HG02571 (cell line): ENCODE data around the gene PYROXD2.

Source experiments
- ATAC-seq: cut with Tn5 transposase; IDR thresholded peaks from one replicate; pipeline ENCODE4 v1.9.1; 2021; ENCODE audit warnings: mild to moderate bottlenecking, moderate library complexity; ENCODE audit not compliant: unreplicated experiment

The PYROXD2 gene

GRCh38 chr10:98414932-98415730, at the start of gene PYROXD2:
TSS of gene PYROXD2 (minus strand) at chr10:98415182. CDS start at chr10:98415135, 47 bp downstream.
- ATAC-seq = no peak

GRCh38 chr10:98463976-98464754, 49.2 kb upstream of the PYROXD2 start:
- ATAC-seq = no peak

GRCh38 chr10:98463016-98463415, 48.0 kb upstream of the PYROXD2 start:
- no peak for ATAC-seq

DNA sequence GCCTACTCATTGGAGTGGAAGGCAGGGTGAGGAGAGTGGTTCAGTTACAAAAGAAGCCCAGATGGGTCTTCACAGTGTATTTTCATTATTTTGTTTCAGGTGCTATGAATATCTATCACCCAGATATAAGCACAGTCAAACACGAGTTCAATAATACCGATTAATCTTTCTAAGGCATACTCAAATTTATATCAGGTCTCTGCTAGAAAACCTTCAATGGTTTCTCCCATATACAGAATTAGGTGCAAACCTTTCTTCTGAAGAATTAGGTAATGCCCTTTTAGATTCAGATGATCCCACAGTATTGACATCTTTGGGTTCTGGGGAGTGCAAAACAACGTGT, 46.5 kb upstream of the PYROXD2 start:
- ATAC-seq = no peak

DNA sequence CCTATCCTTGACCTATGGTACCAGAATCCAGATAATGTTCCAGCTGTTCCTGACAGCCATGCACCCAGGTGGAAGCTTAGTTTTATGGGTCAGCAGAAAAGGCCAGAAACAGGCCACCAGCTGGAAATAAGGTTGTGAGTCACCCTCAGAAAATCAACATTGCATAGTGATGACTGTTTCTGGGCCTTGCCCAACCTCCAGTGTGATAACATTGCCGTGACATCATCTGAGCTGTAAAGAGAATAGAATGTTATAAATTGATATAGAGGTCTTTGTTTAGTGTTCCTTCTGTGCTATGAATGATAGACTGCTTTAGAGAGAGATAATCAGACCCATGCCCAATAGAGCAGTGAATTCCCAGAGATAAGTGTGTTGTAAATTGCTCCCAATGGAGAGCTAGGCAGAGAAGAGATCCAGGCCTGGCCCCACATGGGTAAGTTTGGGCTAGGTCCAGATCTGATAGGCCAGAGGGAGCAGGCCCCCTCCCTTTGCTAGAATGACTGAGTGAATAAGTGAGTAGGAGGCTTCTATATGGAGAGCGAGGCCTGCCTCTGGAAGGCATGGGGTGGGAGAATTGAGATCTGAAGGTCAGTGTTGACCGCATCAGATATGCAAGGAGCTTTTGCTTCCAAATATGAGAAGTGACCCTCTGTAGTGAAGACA, 46.0 kb upstream of the PYROXD2 start:
- no peak for ATAC-seq

- no peak for ATAC-seq
These were observed 44.1 kb upstream of the PYROXD2 start for GRCh38 chr10:98458809-98459784.

DNA sequence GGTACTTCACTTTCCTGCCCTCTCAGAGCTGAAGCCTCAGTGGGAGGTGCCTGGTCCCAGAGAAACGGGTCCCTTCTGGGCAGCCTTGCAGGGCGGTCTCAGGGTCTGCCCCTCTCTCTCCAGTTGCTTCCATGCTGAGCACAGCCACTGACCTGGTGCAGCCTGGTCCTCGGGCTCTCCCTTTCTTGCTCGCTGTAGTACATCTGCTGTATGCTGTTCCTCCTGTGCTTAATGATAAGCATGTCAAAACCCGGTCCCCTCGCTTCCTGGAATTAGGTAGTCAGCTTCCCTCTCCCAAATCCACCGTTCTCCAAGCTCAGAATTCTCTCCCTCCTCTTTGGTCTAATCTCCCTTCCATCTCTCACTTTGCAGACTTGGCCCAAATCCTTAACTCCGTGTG, 42.7 kb upstream of the PYROXD2 start:
- ATAC-seq = no peak

GRCh38 chr10:98456686-98457482, 41.9 kb upstream of the PYROXD2 start:
- ATAC-seq = no peak

GRCh38 chr10:98456043-98456570, 41.1 kb upstream of the PYROXD2 start:
- no peak for ATAC-seq

- no peak for ATAC-seq
These were observed 38.7 kb upstream of the PYROXD2 start for GRCh38 chr10:98453729-98454128.

DNA sequence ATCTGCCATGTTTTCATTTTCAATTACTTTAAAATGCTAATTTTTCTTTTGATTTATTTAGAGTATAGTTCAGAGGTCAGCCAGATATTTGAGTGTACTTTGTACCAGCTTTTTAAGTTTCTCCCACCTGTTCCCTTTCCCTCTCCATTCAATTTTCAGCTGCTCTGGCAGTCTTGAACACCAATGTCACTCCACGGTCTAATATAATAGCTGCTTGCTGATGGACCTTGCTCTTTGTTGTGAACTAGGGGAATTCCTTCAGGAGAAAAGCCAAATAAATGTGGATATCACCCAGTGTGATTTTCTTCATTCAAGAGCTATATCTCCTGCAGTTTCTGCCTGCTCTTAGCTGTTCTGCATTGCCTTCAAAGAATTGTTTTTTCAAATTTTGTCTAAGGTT, 35.6 kb upstream of the PYROXD2 start:
- ATAC-seq = no peak

DNA sequence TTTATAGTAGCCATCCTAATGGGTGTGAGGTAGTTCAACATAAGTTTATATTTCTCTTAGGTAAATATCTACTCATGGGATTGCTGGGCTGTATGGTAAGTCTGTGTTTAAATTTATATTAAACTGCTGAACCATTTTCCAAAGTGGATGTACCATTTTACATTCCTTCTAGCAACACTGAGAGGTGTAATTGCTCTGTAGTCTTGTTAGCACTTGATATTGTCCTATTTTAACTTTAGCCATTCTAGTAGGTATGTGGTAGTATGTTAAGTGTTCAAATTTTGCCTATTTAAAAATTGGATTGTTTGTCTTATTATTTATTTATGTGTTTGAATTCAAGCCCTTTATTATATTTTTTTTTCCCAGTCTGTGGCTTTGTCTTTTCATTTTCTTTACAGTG, 34.3 kb upstream of the PYROXD2 start:
- ATAC-seq = no peak

DNA sequence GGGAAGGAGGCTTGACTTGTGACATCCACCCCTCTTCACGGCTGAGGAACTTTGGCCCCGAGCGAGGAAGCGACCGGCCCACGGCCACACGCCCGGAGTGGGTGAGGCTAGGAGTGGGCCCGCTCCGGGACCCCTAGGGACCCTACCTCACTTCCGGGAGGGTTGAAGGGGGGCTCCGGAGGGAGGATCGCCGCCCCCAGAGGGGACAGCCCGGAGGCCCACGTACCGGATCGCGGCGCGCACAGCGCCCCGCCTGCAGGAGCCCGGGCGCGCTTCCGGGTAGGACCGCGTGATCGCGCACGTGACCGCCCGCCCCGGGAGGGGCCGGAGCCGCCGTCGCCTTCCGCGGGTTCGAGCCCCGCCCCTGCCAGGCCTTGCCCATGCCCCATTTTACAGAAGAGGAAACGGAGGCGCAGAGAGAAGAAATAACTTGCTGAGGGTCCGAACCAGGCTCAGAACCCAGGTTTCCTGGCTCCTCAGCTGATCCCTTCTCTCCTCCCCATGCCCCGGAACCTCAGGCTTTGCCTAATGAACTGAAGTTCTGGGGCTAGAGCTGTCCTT, 31.8 kb upstream of the PYROXD2 start, which contains the start of gene HPS1:
HPS1 (minus strand) TSS at position 275 of the 561 bp plus-strand sequence. CDS start 3,695 bp downstream, outside the sequence.
- peak; percentile 83 for ATAC-seq

DNA sequence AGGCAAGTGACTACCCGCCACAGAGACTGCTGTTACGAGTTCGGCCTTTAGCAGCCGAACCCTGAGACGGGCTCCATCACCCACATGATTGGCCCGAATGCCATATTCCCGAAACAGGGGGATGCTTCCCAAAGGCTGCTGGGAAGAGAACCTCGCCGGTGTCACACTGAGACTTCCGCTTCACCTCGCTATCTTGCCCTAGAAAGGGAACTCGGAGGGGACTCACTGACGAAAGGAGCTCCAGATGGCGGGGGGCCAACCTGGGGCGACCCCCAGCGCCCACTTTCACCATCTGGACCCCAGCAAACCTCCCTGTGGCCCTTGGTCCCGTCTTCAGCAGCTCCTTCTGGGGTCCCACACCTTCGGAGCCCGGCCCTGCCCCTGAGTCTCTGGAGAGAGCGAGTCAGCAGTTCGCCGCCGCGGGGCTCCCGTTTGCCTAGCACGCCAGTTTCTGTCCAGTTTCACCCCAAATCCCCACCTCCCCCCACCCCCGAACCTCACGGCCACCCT, 31.2 kb upstream of the PYROXD2 start:
- peak; percentile 30 for ATAC-seq

GRCh38 chr10:98445200-98445812, 30.3 kb upstream of the PYROXD2 start:
- ATAC-seq = no peak

DNA sequence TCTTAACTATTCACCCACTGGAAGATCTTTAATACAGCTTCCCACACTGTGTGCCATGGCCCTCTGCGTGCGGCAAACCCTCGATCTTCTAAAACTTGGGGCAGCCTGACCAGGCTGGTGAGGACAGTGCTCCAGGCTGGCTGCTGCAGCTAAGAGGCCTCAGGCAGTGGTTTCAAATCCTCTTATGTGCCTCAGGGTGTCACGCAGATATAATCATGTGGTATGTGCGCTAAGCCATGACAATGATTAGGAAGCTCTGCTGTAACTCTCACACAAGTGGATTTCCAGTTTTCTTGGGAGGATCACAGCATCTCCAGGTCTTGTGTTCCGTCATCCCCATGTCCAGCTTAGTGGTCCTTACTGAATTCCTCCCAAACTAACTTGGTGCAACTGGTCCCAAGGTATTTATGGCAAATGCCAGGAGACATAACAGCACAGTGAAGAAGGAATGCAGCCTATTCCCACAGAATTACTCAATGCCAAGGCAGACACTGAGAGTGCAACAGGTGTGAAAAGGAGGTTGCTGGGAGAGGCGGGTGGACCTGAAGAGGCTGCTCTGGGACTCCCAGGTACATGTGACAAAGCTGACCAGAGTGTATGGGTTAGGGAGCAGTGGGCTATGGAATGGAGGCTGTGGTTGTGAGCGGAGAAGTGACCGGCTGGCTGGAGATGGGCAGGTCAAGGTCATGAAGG, 29.5 kb upstream of the PYROXD2 start:
- ATAC-seq = no peak

DNA sequence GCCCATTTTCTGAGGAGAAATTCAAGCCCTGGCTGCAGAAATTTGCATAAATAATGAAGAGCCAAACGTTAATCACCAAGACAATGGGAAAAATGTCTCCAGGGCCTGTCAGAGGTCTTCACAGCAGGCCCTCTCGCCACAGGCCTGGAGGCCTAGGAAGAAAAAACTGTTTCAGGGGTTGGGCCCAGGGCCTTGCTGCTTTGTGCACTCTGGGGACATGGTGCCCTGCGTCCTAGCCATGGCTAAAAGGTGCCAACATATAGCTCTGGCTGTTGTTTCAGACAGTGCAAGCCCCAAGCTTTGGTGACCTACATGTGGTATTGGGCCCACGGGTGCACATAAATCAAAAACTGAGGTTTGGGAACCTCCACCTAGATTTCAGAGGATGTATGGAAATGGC, 23.7 kb upstream of the PYROXD2 start:
- no peak for ATAC-seq

DNA sequence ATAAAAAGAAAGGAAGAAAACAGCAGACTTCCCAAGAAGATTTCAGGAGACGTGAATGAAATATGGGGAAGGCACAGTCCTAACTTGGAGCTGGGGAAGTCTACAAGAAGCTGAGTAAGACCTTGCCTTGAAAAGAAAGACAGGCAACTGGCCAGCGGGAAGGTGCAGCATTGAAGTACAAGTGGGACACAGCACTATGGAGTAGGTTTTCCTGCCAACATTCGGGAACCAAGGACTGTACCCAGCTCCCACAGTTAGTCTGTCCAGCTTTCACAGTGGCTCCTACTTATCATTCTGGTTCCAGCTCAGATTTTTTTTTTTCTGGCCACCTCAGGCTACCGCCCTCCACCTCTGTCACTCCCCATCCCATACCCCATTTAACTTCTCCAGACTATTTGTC, 21.7 kb upstream of the PYROXD2 start:
- no peak for ATAC-seq
